ENCODE measurements around the gene SLC66A1.

The SLC66A1 gene

DNA sequence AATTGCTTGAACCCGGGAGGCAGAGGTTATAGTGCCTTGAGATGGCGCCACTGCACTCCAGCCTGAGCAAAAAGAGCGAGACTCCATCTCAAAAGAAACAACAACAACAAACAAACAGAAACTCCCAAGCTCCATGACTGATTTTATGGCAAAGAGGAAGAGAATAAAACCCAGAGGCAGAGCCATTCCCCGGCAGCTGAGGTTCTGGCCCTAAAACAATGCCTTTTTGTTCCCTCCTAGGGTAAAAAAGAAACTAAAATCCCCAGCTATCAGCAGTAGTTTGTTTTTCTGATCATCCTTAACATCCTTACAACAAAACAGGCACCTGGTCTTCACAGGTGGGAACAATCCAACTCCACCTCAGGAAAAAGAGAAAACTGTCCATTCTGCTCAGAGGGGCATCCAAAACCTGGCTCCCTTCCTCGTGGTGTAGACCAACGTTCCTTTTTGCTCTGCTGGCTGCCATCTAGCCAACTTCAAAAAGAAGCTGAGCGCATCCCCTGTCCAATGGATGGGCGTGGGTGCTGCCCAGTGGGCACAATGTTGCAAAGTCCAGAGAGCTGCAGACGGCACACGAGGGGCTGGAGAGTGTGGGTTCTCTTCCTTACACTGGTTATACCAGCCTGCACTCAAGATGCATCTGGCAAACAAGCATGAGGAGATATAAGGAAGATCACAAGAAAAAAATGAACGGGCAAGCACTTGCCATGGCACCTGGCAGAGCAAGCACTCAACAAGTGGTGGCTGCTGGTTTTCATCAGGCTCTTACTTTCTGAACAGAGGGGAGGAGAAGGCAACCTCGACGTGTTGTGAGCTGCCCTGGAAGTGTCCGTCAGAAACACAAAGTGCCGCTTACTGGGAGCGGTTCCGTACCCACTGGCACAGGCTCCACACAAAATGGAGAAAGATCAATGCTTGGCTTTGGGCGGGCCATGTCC is 54.7 kb downstream of the SLC66A1 start:
- DNase-seq: no peak

- DNase-seq: no peak
These were observed 55.5 kb downstream of the SLC66A1 start for GRCh38 chr1:19367584-19368041.

DNA sequence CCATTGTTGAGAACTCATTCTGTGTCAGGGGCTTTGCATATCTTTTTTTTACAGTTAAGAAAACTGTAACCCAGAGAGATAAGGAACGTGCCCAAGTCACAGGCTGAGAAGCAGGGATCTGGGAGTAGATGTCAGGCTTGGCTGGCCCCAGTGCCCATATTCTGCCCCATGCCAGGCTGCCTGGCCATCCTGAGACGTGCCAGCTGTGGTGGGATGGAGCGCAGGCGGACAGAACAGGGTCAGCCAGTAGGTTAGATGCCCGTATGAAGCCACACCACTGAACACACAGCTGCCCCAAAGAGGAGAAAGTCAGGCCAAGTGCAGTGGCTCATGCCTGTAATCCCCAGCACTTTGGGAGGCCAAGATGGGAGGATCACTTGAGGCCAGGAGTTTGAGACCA is 55.9 kb downstream of the SLC66A1 start:
- DNase-seq: no peak

- DNase-seq: no peak
These were observed 56.8 kb downstream of the SLC66A1 start for GRCh38 chr1:19368964-19369363.

DNA sequence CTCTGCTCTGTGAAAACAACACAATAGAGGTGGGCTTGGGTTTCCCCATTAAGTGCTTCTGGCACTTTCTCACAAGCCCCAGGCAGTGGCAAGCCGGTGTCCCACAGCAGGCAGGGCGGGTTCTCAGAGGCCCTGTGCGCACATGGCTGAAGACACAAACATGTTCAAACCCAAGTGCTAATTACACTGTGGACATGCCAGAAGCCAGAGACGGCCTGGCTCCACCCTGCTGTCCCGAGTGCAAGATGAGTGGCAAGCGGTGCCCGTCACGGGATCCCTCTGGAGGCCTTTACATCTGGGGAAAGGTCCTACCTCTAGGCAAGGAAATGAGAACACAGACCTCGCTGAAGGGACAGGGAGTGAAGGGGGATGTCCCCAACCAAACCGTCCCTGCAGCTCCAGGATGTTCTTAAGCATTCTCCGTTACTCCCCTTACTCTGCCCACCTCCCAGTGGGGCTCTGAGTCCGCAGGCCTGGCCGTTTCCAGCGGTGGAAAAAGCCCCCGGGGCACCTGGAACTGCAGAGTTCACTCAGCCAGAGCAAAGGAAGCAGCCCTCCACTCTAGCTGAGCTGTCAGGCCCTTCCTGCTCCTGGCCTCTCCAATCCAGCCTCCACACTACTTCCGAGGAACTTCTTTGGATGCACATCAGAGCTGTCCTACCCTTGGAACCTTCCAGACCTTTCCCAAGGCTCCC is 57.4 kb downstream of the SLC66A1 start:
- DNase-seq: no peak

DNA sequence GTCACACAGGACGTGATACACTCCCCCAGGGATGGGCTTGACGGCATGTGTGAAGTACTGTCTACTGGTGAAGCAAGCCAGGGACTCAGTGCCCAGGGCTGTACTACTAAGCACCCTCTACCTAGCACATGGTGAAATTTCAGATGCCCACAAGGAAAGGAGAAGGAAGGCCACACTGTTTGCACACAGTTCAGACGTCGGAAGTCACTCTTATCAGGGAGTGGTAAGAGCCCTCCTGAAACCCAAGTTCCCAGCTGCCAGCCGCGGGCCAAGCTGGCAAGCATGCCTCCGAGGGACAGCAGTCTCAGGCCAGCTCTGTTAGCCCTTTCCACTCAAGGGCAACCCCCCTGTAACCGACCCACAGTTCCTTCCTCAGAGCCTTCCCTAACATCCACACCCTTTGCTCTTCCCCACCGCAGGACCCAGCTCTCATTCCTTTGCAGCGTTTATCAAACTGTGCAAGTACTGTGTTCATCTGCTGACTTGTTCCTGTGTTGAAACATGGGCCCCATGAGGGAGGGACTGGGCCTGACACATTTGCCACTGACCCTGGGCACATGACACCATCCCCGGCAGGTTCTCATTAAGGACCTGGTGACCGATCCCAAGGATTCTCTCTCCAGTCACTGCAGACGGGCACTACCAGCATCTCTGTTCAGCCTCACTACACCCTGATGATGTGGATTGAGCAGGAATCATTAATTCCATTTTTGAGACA is 58.5 kb downstream of the SLC66A1 start:
- DNase-seq: no peak

DNA sequence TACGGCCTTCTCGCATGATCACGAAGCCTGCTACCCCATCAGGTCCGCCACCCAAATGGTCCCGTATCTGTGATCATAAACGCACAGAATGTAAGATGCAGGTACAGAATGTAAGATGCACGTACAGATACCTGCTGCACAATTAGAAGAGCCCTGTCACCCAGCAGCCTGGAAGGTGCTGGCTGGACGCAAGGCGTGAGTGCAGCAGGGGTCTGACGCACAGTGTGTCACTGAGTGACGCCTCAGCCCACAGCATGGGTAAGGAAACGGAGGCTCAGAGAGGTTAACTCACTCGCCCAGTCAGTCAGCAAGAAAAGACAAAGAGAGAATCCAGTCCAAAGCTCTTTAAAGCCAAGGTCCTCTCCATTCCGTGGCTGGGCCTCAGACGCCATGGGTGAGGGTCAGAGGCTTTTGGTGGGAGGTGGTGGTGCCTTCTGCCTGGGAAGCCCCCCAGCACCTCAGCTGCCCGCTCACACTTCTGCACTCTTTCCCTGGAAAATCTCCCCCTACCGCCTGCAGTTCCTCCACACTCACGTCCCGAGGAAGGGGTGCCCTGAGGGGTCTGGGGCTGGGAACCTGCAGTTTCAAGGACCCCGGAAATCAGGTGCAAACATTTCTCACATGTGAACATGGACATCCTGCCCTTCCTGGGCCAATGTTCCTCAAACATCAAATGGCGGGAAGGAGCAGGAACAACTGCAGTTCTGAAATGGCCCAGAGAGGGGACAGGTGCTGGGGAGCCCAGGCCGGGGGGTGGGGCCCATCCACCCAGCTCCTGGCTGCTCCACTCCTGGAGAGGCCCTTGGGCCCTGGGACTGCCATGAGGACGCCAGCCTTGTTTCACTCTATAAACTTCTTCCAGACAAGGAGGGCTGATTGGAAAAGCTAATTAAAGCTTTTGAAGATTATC is 59.4 kb downstream of the SLC66A1 start:
- DNase-seq: no peak

- no peak for DNase-seq
These were observed 60.0 kb downstream of the SLC66A1 start for GRCh38 chr1:19372136-19372514.

GRCh38 chr1:19372602-19373001 is 60.5 kb downstream of the SLC66A1 start:
- no peak for DNase-seq

GRCh38 chr1:19373211-19374082 is 61.3 kb downstream of the SLC66A1 start:
- no peak for DNase-seq

DNA sequence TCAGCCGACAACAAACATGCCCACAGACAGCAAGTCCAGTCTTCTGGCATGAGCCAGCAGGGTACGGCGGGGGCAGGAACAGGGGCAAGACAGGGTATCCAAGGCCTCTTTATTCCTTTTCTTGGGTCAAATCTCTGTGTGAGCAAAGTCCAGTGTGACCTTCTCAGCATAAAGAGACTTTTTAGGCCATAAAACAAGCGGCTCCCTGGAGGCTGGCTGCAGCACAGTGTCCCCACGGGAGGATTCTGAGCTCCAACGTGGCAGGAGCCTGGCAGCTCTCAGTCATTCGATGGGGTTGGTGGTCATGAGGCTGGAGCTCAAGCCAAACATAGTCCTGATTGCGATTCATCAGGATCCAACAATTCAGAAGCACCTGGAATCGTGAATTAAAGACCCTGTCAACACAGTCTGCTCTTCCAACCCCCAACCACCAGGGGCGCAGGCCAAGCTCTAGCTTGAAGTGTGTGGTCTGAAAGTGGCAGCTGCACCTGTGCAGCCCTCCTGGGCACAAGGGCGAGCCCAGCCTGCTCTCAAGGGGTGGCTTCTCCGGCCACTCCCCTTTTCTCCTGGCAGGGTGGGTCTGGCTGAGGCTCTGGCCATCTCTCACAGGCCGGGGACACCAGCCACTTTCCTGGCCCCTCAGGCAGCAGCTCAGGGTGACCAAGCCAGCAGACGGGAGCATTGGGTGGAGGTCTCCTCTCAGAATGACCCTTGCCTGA is 62.1 kb downstream of the SLC66A1 start:
- DNase-seq: peak; percentile 7

DNA sequence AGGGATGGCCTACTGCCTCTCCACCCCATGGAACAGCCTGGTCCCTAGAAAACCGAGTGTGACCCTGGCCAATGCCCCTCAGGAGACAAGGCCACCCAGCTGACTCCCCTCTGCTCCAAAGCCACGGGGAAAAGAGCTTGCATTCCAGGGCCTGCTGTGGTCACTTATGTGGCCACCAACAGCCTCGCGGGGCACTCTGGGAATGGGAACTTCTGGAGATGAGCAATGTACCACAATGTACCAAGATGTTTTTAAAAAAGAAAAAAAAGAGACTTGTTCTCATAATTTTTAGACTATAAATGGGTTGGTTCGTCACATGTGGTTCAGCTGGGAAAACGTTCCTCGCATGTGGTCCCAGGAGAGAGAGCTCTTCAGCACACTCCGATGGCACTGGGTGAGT is 62.8 kb downstream of the SLC66A1 start:
- DNase-seq: no peak

- no peak for DNase-seq
These were observed 63.7 kb downstream of the SLC66A1 start for GRCh38 chr1:19375631-19376400.

DNA sequence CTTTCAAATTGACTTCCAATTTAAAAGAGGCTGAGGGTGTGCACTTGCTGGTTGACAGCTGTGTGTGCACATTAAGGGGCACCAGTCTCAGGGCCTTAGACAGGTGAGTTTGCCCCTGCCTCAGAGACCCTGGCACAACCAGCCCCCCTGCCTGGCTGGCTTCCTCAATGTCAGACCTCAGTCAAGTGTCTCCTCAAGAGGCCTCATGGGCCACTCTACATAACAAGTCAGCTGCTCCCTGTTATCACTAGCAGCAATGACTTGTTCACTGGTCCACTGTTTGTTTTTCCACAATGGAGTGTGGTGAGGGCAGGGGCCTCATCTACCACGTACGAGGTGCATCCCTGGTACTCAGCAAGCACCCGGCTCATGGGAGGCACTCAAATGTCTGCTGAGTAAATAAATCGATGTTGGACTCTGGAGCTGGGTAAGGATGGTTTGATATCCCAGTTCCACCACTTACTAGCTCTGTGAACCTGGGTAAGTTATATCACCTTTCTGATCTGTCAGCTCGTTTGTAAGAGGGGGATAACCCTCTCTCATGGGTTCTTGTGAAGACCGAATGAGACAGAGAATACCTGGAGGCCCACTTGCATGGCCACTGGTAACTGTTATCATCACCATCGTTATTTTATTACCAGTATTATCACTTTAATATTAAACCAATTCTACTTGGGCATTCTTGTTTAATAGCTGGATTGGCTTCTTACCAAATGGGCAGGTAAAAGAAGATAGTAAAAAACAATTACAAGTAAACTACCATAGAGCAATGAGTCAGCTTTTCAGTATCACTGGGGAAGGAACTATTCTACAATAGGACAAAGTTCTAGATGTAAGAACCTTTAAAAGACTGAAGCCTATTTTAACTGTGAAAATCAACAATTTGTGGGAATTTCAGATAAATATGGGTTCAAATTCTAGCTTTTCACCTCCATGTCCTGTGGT is 64.6 kb downstream of the SLC66A1 start:
- DNase-seq: no peak

GRCh38 chr1:19377812-19378718 is 65.9 kb downstream of the SLC66A1 start:
- DNase-seq: no peak
